Measurements from ENCODE around the gene RNF225.
A peak's percentile ranks its signal among the peaks of the same experiment; 100 is the strongest.
"Not testable (repeated sequence)": the region's sequence is repeated elsewhere in the genome, so short reads cannot be mapped to it uniquely, and the experiment has no call there.

Gene RNF225

GRCh38 chr19:58409010-58409790, 13.7 kb downstream of the RNF225 start:
- DNase-seq, result no peak

GRCh38 chr19:58416604-58417003, 21.1 kb downstream of the RNF225 start:
- no peak for DNase-seq

- DNase-seq, result no peak
These were observed 21.6 kb downstream of the RNF225 start for GRCh38 chr19:58417071-58417470.

GRCh38 chr19:58428617-58429016, 33.2 kb downstream of the RNF225 start:
- DNase-seq, result no peak

GRCh38 chr19:58429745-58430144, 34.3 kb downstream of the RNF225 start:
- DNase-seq, result no peak

- no peak for DNase-seq
These were observed 38.8 kb downstream of the RNF225 start for GRCh38 chr19:58434217-58434616.

GRCh38 chr19:58439576-58440554, 44.4 kb downstream of the RNF225 start, which contains the start of gene ZNF132:
ZNF132 (minus strand) TSS chr19:58440153; CDS start chr19:58439821, 332 bp downstream.
- DNase-seq, result peak; percentile 81

GRCh38 chr19:58440556-58440955, 45.1 kb downstream of the RNF225 start:
- DNase-seq, result no peak

GRCh38 chr19:58442986-58443385, 47.5 kb downstream of the RNF225 start:
- DNase-seq, result not testable (repeated sequence)
